ENCODE measurements around the gene TBC1D3D. TPM values are rescaled to one million over a fixed set of nuclear protein-coding genes. Genes with fewer than 3 reads are reported as not detected.
"Not testable (repeated sequence)": the region's sequence is repeated elsewhere in the genome, so short reads cannot be mapped to it uniquely, and the experiment has no call there.

The TBC1D3D gene
- polyA plus RNA-seq (ENCODE audit: insufficient read length in 12 of 12), result 1 to 10 TPM in 7 of 12 donors, under 1 TPM in 1, not detected in 4; 0.69 to 3.7 (median 1.7) TPM
- long read RNA-seq, donor 1, result 0 reads
- long read RNA-seq, donor 2, result 0 reads
- long read RNA-seq, donor 3, partial matches to known transcripts, result 6 of 6 reads
- long read RNA-seq, donor 3, other reads (novel, unspliced or antisense), result 0 of 6 reads
- long read RNA-seq, donor 4, result 0 reads
- long read RNA-seq, donor 5, partial matches to known transcripts, result 6 of 6 reads
- long read RNA-seq, donor 5, other reads (novel, unspliced or antisense), result 0 of 6 reads
- long read RNA-seq, donor 6, result 0 reads
- long read RNA-seq, donor 7, result 0 reads
- long read RNA-seq, donor 8, result 0 reads
- long read RNA-seq, donor 9, result 0 reads
- long read RNA-seq, donor 10, result 0 reads
- long read RNA-seq, donor 11, result 0 reads

- not testable (repeated sequence) for DNase-seq
These were observed at the start of gene TBC1D3D for GRCh38 chr17:38003676-38004075. TBC1D3D (plus strand) TSS chr17:38003976; CDS start chr17:38005561, 1,585 bp downstream.

- DNase-seq, result not testable (repeated sequence)
These were observed 14.8 kb upstream of the TBC1D3D start, which contains the start of gene TBC1D3L for GRCh38 chr17:37988960-37989359. TBC1D3L (minus strand) TSS chr17:37989060; CDS start chr17:37987520, 1,540 bp downstream.

Other genes starting within 250 kb of the TBC1D3D start
- gene TBC1D3K, start 79.6 kb upstream of the TBC1D3D start, polyA plus RNA-seq (ENCODE audit: insufficient read length in 12 of 12), result 1 to 10 TPM in 1 of 12 donors, not detected in 11; 1.5 TPM
- gene TBC1D3L, start 14.9 kb upstream of the TBC1D3D start, polyA plus RNA-seq (ENCODE audit: insufficient read length in 12 of 12), result 10 to 100 TPM in 8 of 12 donors, 1 to 10 TPM in 1, not detected in 3; 6.5 to 37.2 (median 18.5) TPM
- gene TBC1D3C, start 64.7 kb downstream of the TBC1D3D start, polyA plus RNA-seq (ENCODE audit: insufficient read length in 12 of 12), result 1 to 10 TPM in 2 of 12 donors, not detected in 10; 1.1 to 4.3 TPM
- gene TBC1D3E, start 124.0 kb downstream of the TBC1D3D start, polyA plus RNA-seq (ENCODE audit: insufficient read length in 12 of 12), result 10 to 100 TPM in 1 of 12 donors, 1 to 10 TPM in 1, under 1 TPM in 2, not detected in 8; 0.14 to 13.7 (median 1.9) TPM
- under 1 TPM in 2 of 12 donors, not detected in 10; 0.36 to 0.59 TPM for gene TBC1D3, start 188.6 kb downstream of the TBC1D3D start, polyA plus RNA-seq (ENCODE audit: insufficient read length in 12 of 12)